RCC 7860 (cell line): ENCODE results near the gene CYP2W1.
"Not testable (repeated sequence)": the region's sequence is repeated elsewhere in the genome, so short reads cannot be mapped to it uniquely, and the experiment has no call there.

Source experiments
- DNase-seq: peaks from one replicate; pipeline ENCODE4 v3.0.0-alpha.2; 2015; ENCODE audit warnings: low spot score
- FAIRE-seq: peaks from 2 replicates; lab custom pipeline; 2012; peaks lifted over from hg19 to GRCh38; lab: Jason Lieb, UNC

The CYP2W1 gene

GRCh38 chr7:1024876-1025742 is 42.1 kb downstream of the CYP2W1 start:
- FAIRE-seq (no peak), DNase-seq (no peak)

- FAIRE-seq (no peak), DNase-seq (no peak)
Observed at GRCh38 chr7:1025743-1026581, 43.0 kb downstream of the CYP2W1 start.

GRCh38 chr7:1026721-1027161 is 43.8 kb downstream of the CYP2W1 start:
- DNase-seq, result no peak
- FAIRE-seq, result no peak

- FAIRE-seq (no peak), DNase-seq (no peak)
Observed at GRCh38 chr7:1027242-1028043, 44.5 kb downstream of the CYP2W1 start.

GRCh38 chr7:1028044-1028770 is 45.2 kb downstream of the CYP2W1 start:
- FAIRE-seq (no peak), DNase-seq (peak; percentile 76)

- DNase-seq (peak; percentile 87), FAIRE-seq (peak; percentile 86)
Observed at GRCh38 chr7:1028775-1029636, 46.0 kb downstream of the CYP2W1 start.

GRCh38 chr7:1029637-1030443 is 46.9 kb downstream of the CYP2W1 start:
- DNase-seq, result no peak
- FAIRE-seq, result no peak

- FAIRE-seq (no peak), DNase-seq (no peak)
Observed at GRCh38 chr7:1030444-1031070, 47.6 kb downstream of the CYP2W1 start.

- no peak for DNase-seq
Observed at GRCh38 chr7:1031716-1032455, 48.9 kb downstream of the CYP2W1 start.

GRCh38 chr7:1032536-1033181 is 49.7 kb downstream of the CYP2W1 start:
- DNase-seq, result no peak
- no peak for FAIRE-seq

More at GRCh38 chr7:1031716-1032455, 48.9 kb downstream of the CYP2W1 start:
- FAIRE-seq, result no peak

GRCh38 chr7:1033546-1034145 is 50.7 kb downstream of the CYP2W1 start:
- FAIRE-seq, result no peak
- no peak for DNase-seq

GRCh38 chr7:1034769-1035168 is 51.8 kb downstream of the CYP2W1 start:
- DNase-seq, FAIRE-seq: not testable (repeated sequence)

GRCh38 chr7:1036164-1036928 is 53.4 kb downstream of the CYP2W1 start:
- not testable (repeated sequence) for DNase-seq, FAIRE-seq
